Forelimb muscle (tissue), 1 donor: ENCODE results near the gene TMEM35B. TPM values are rescaled to one million over a fixed set of nuclear protein-coding genes. Genes with fewer than 3 reads are reported as not detected.
"Not testable (repeated sequence)": the region's sequence is repeated elsewhere in the genome, so short reads cannot be mapped to it uniquely, and the experiment has no call there.

Experiments
- DNase-seq: peaks from one replicate; pipeline ENCODE4 v3.0.0-alpha.2; 2013; ENCODE audit warnings: low read depth
- polyA plus RNA-seq: library from polyadenylated mRNA; unstranded; fragments of 120-200 nt; gene quantifications from one replicate; pipeline ENCODE4 v1.2.1, GENCODE V29; 2013; ENCODE audit not compliant: insufficient read length

TMEM35B gene
- polyA plus RNA-seq, 1 donor: 19.2 TPM

GRCh38 chr1:34976384-34977209 lies 8.6 kb downstream of the TMEM35B start:
- no peak for DNase-seq

- DNase-seq: no peak
Measured at GRCh38 chr1:34975771-34976170, 9.4 kb downstream of the TMEM35B start.

GRCh38 chr1:34975338-34975737 lies 9.8 kb downstream of the TMEM35B start:
- DNase-seq: no peak

- DNase-seq: no peak
Measured at GRCh38 chr1:34974626-34975025, 10.5 kb downstream of the TMEM35B start.

- no peak for DNase-seq
Measured at GRCh38 chr1:34973326-34973725, 11.8 kb downstream of the TMEM35B start.

- no peak for DNase-seq
Measured at GRCh38 chr1:34970829-34971228, 14.3 kb downstream of the TMEM35B start.

- no peak for DNase-seq
Measured at GRCh38 chr1:34970220-34970735, 14.9 kb downstream of the TMEM35B start.

GRCh38 chr1:34968297-34968696 lies 16.9 kb downstream of the TMEM35B start:
- not testable (repeated sequence) for DNase-seq

GRCh38 chr1:34967672-34968071 lies 17.5 kb downstream of the TMEM35B start:
- DNase-seq: not testable (repeated sequence)

GRCh38 chr1:34965597-34965996 lies 19.6 kb downstream of the TMEM35B start:
- no peak for DNase-seq

GRCh38 chr1:34950428-34950827 lies 34.7 kb downstream of the TMEM35B start:
- DNase-seq: no peak

GRCh38 chr1:34948739-34949138 lies 36.4 kb downstream of the TMEM35B start:
- not testable (repeated sequence) for DNase-seq

GRCh38 chr1:34947641-34948314 lies 37.4 kb downstream of the TMEM35B start:
- DNase-seq: not testable (repeated sequence)

GRCh38 chr1:34946211-34946610 lies 38.9 kb downstream of the TMEM35B start:
- no peak for DNase-seq

GRCh38 chr1:34941798-34942197 lies 43.3 kb downstream of the TMEM35B start:
- DNase-seq: not testable (repeated sequence)

Other genes starting within 250 kb of the TMEM35B start
- gene GJB5, start 230.3 kb downstream of the TMEM35B start, polyA plus RNA-seq: 0.16 TPM
- gene GJB4, start 225.6 kb downstream of the TMEM35B start, polyA plus RNA-seq: 0.08 TPM
- gene GJB3, start 204.1 kb downstream of the TMEM35B start, polyA plus RNA-seq: not detected
- 35.0 TPM for gene GJA4, start 192.3 kb downstream of the TMEM35B start, polyA plus RNA-seq
- gene SMIM12, start 125.6 kb downstream of the TMEM35B start, polyA plus RNA-seq: 23.3 TPM
- gene DLGAP3, start 55.7 kb downstream of the TMEM35B start, polyA plus RNA-seq: 0.16 TPM
- 9.2 TPM for gene ZMYM6, start 46.6 kb upstream of the TMEM35B start, polyA plus RNA-seq
- 11.3 TPM for gene ZMYM1, start 94.0 kb upstream of the TMEM35B start, polyA plus RNA-seq
- gene SFPQ, start 207.8 kb upstream of the TMEM35B start, polyA plus RNA-seq: 312 TPM